Measurements from ENCODE around the gene RBBP7.

DNA sequence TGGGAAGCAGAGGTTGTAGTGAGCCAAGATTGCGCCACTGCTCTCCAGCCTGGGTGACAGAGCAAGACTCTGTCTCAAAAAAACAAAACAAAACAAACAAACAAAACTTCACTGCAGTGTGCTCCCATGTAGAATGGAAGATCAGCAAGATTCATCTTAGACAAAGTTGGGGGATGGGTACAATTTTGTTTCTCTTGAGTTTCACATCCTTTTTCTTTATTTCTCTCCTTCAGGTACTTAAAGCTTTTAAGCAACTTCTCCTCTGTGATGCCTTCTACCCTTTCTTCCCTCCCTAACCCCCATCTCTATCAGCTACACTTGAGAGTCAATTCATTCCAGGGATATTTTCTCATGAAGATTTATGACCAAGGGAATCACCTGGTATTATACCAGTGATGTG is 15.5 kb upstream of the RBBP7 start:
- TF ChIP-seq, protein P1, sequence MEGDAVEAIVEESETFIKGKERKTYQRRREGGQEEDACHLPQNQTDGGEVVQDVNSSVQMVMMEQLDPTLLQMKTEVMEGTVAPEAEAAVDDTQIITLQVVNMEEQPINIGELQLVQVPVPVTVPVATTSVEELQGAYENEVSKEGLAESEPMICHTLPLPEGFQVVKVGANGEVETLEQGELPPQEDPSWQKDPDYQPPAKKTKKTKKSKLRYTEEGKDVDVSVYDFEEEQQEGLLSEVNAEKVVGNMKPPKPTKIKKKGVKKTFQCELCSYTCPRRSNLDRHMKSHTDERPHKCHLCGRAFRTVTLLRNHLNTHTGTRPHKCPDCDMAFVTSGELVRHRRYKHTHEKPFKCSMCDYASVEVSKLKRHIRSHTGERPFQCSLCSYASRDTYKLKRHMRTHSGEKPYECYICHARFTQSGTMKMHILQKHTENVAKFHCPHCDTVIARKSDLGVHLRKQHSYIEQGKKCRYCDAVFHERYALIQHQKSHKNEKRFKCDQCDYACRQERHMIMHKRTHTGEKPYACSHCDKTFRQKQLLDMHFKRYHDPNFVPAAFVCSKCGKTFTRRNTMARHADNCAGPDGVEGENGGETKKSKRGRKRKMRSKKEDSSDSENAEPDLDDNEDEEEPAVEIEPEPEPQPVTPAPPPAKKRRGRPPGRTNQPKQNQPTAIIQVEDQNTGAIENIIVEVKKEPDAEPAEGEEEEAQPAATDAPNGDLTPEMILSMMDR (IDR thresholded peaks at IDR 0.05; ENCODE audit: low read depth, low read length, poor library complexity, severe bottlenecking): no peak
- no peak for TF ChIP-seq EZH2phosphoT487 (IDR thresholded peaks at IDR 0.05; ENCODE audit: borderline replicate concordance, low read length)

Measured in DOHH2 (cell line).